22Rv1 (cell line): ENCODE results near the gene TMEM95.

Experiments
- H3K27ac ChIP-seq: fragments of 450-650 bp; 2 replicates; pipeline ENCODE4 v1.5.1; 2017
- CTCF ChIP-seq: fragments of 450-650 bp; IDR thresholded peaks from 2 replicates; pipeline ENCODE4 v1.5.1; 2017; ENCODE audit warnings: mild to moderate bottlenecking
- ZFX ChIP-seq: fragments of 450-650 bp; IDR thresholded peaks from 2 replicates; pipeline ENCODE4 v1.6.1; 2017; ENCODE audit warnings: antibody characterized with exemption, borderline replicate concordance

TMEM95 gene

DNA sequence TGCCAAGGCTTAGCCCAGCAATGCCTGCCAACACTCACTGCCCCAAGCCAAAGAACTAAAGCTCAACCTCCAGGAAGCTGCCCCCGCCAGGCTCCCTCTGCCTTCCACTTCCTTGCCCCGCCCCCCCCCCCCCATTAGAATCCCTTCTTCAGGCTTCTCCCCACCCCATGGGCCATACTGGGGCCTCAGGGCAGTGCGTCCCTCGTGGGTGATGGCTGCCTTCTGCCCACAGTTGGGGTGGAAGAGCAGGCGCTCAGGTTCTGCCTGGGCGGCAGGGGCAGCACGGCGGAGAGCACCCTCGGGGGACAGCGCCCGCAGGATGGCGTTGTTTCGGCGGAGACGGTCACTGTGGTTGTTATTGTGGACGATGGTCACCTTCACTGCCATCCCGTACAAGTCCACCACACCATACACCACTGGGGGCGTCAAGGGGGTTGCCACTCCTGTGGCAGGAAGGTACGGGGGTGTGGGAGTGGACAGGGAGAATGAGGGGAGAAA lies 29.9 kb upstream of the TMEM95 start:
- no peak overlapping the region for H3K27ac ChIP-seq
- TF ChIP-seq CTCF (no peak), ZFX (no peak)

DNA sequence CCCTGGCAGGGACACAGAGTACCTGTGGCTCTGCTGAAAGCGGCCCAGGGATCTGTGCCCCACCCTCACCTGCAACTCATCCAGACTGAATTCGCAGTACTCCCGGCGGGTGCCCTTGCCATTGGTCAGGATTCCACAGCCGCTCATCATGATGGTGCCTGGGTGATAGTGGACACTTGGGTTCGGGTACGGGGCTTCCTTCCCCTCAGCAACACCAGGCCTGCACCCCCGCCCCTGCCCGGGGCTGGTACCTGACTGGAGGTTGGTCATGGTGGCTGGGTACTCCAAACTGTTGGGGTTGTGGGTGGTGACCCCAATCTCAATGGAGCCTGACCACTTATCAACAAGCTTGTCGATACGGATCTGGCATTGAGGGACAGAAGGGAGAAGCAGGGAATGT lies 28.8 kb upstream of the TMEM95 start:
- TF ChIP-seq CTCF (no peak), ZFX (no peak)
- no peak overlapping the region for H3K27ac ChIP-seq

DNA sequence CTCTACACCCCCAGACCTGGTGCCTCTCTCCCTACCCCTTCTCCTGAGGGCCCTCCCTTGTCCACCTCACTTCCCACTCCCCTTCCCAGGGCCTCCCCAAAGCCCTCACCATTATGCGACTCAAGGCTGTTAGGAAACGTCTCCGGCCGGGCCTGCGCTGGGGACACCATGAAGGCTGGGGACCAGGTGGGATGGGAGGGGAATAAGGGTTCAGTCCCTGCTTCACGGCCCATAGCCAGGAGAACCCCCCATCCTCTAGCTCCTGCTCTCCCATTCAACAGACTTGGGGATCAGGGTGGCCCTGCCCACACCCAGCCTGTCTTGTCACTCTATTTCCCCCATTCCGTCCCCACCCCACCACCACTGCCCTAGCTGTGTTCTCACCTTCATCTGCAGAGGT lies 27.9 kb upstream of the TMEM95 start:
- H3K27ac ChIP-seq = no peak overlapping the region
- no peak for TF ChIP-seq CTCF
- TF ChIP-seq ZFX = no peak

- TF ChIP-seq ZFX (no peak), CTCF (no peak)
- H3K27ac ChIP-seq = no peak overlapping the region
Measured at GRCh38 chr17:7327501-7327900, 27.5 kb upstream of the TMEM95 start.

GRCh38 chr17:7328009-7328408 lies 26.9 kb upstream of the TMEM95 start:
- H3K27ac ChIP-seq = peak overlapping the region; percentile 85

DNA sequence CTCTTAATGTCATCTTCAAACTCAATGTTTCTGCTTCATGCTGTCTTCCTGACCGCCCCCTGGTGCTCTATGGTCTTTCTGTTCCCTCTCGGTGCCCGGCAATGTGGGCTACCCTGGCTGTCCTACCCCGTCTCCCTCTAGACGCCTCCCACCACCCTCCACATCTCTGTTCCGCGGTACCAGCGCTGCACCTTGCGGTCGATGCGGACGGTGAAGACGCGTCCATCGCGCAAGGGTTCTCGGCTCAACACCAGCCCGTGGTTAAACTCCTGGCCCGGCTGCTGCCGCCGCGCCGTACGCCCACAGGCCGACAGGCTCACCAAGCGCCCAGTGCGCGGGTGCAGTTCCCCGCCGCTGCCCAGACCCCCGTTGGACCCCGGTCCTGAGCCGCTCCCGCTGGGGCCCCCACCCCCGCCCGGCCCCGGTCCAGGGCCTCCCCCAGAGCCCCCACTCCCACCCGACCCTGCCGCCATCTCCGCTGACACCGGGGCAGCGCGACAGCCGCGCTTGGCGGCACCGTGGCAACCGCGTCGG lies 26.0 kb upstream of the TMEM95 start, which contains the start of gene NEURL4:
Gene NEURL4, minus strand, starts transcription at position 496 of the 534 bp plus-strand sequence. Its CDS starts 23 bp downstream, at position 473.
- no peak for TF ChIP-seq ZFX
- TF ChIP-seq CTCF = no peak
- H3K27ac ChIP-seq = peak within 1 kb of the TSS; percentile 85

More at GRCh38 chr17:7328009-7328408, 26.9 kb upstream of the TMEM95 start:
- no peak for TF ChIP-seq CTCF
- TF ChIP-seq ZFX = no peak

- TF ChIP-seq ZFX (no peak), CTCF (no peak)
- peak overlapping the region; percentile 85 for H3K27ac ChIP-seq
Measured at GRCh38 chr17:7329374-7329996, 25.5 kb upstream of the TMEM95 start.
